HG02642 (cell line): ENCODE measurements around the gene DIS3L2.
"Not testable (repeated sequence)": the region's sequence is repeated elsewhere in the genome, so short reads cannot be mapped to it uniquely, and the experiment has no call there.

ENCODE experiments used
- ATAC-seq: cut with Tn5 transposase; IDR thresholded peaks from one replicate; pipeline ENCODE4 v1.9.1; 2021; ENCODE audit warnings: mild to moderate bottlenecking; ENCODE audit not compliant: unreplicated experiment, poor library complexity

The DIS3L2 gene

GRCh38 chr2:231928901-231929725 lies 32.4 kb upstream of the DIS3L2 start:
- no peak for ATAC-seq

GRCh38 chr2:231929961-231930592 lies 31.4 kb upstream of the DIS3L2 start:
- ATAC-seq = no peak

- ATAC-seq = no peak
Measured at GRCh38 chr2:231930593-231931281, 30.8 kb upstream of the DIS3L2 start.

- no peak for ATAC-seq
Measured at GRCh38 chr2:231931481-231931915, 30.0 kb upstream of the DIS3L2 start.

- no peak for ATAC-seq
Measured at GRCh38 chr2:231932711-231932970, 28.9 kb upstream of the DIS3L2 start.

- no peak for ATAC-seq
Measured at GRCh38 chr2:231932985-231933915, 28.3 kb upstream of the DIS3L2 start.

- ATAC-seq = no peak
Measured at GRCh38 chr2:231933916-231934401, 27.6 kb upstream of the DIS3L2 start.

- ATAC-seq = no peak
Measured at GRCh38 chr2:231934441-231935206, 26.9 kb upstream of the DIS3L2 start.

- ATAC-seq = no peak
Measured at GRCh38 chr2:231935207-231935524, 26.3 kb upstream of the DIS3L2 start.

GRCh38 chr2:231935815-231936214 lies 25.7 kb upstream of the DIS3L2 start:
- no peak for ATAC-seq

- no peak for ATAC-seq
Measured at GRCh38 chr2:231936491-231936890, 25.0 kb upstream of the DIS3L2 start.

- ATAC-seq = no peak
Measured at GRCh38 chr2:231937057-231937456, 24.5 kb upstream of the DIS3L2 start.

- ATAC-seq = no peak
Measured at GRCh38 chr2:231939022-231939421, 22.5 kb upstream of the DIS3L2 start.

GRCh38 chr2:231940795-231941194 lies 20.7 kb upstream of the DIS3L2 start:
- ATAC-seq = no peak

GRCh38 chr2:231941673-231942072 lies 19.8 kb upstream of the DIS3L2 start:
- no peak for ATAC-seq

GRCh38 chr2:231942180-231942579 lies 19.3 kb upstream of the DIS3L2 start:
- no peak for ATAC-seq

GRCh38 chr2:231946241-231946814 lies 15.2 kb upstream of the DIS3L2 start:
- ATAC-seq = no peak

GRCh38 chr2:231947112-231947511 lies 14.4 kb upstream of the DIS3L2 start:
- ATAC-seq = not testable (repeated sequence)

- ATAC-seq = no peak
Measured at GRCh38 chr2:231947694-231948093, 13.8 kb upstream of the DIS3L2 start.
